Caki2 (cell line): ENCODE data around the gene TSPAN2. TPM values are rescaled to one million over a fixed set of nuclear protein-coding genes. Genes with fewer than 3 reads are reported as not detected.

Experiments used
- DNase-seq: peaks from one replicate; pipeline ENCODE4 v3.0.0-alpha.2; 2015; ENCODE audit warnings: low read depth
- in situ Hi-C: cut with HindIII; loops from 2 replicates; pipeline ENCODE4 v1.10.0; 2016; ENCODE audit warnings: low sequenced_read_pairs, low pct_unique_long_range_greater_than_20kb, mixed read lengths
- total RNA-seq: library from RNA; depleted of rRNA; stranded (reverse); fragments of >200 nt; shearing (Covaris generic); gene quantifications from 2 replicates; pipeline ENCODE4 v1.2.3, GENCODE V29; 2014; ENCODE audit warnings: low replicate concordance

The TSPAN2 gene
- total RNA-seq, 1 experiment from 2014 or later = 11.5 TPM

DNA sequence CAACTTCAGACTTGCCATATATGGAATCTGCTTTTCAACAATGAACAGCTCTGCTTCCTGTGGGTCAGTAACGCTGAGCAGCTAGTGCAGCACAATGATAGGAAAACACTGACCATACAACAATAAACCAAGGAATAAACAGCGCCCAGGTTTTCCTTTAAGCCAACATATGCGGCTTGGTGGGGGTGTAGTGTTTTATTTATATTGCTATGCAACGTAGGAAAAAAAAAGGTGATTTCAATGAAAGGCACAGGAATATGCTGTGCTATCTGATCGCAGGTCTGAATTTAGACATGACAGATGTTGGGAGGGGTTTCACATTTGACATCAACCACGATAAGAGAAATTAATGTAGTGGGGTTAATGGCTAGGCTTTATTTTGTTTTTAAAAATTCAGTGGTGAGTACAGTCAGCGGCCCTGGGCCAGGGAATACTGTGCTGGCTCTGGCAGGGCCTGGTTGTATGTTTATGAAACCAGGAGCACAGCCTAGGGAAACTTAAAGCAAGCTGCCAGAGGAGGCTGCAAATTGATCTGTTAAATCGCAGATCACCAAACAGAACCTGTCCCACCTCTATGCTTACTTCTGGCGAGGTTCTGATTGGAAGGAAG is 4.3 kb downstream of the TSPAN2 start:
- in situ Hi-C loops = no loop called here
- no peak for DNase-seq

- DNase-seq = no peak
- in situ Hi-C loops = no loop called here
Measured at GRCh38 chr1:115082949-115083348, 6.4 kb downstream of the TSPAN2 start.

GRCh38 chr1:115078708-115079107 is 10.6 kb downstream of the TSPAN2 start:
- in situ Hi-C loops = no loop called here
- DNase-seq = no peak

GRCh38 chr1:115077984-115078330 is 11.3 kb downstream of the TSPAN2 start:
- no peak for DNase-seq
- in situ Hi-C loops = no loop called here

- in situ Hi-C loops = no loop called here
- DNase-seq = no peak
Measured at GRCh38 chr1:115077286-115077983, 11.9 kb downstream of the TSPAN2 start.

DNA sequence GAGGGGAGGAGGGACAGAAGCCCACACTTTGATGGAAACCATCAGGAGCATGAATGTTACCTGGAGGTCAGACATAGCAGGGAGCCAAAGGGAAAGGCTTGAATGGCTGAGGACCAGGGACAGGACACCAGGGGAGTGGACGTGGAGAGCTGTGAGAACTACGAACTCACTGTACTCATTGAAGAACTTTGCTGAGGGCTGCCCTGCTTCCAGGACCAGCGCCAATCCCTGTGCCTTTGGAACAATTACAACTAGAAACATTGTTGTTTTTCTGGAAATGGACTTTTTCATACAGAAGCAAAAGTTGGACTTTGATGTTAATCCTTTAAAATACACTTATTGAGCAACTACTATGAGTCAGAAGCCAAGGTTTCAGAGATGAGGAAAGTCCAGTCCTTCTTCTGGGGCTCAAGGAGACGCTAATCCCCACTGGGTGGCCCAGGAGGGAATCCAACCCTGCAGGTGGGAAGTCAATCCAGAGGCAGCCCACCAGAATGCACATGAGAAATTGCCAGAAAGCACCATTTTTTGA is 12.9 kb downstream of the TSPAN2 start:
- in situ Hi-C loops = no loop called here
- DNase-seq = no peak

- no peak for DNase-seq
- in situ Hi-C loops = no loop called here
Measured at GRCh38 chr1:115074839-115075534, 14.3 kb downstream of the TSPAN2 start.

DNA sequence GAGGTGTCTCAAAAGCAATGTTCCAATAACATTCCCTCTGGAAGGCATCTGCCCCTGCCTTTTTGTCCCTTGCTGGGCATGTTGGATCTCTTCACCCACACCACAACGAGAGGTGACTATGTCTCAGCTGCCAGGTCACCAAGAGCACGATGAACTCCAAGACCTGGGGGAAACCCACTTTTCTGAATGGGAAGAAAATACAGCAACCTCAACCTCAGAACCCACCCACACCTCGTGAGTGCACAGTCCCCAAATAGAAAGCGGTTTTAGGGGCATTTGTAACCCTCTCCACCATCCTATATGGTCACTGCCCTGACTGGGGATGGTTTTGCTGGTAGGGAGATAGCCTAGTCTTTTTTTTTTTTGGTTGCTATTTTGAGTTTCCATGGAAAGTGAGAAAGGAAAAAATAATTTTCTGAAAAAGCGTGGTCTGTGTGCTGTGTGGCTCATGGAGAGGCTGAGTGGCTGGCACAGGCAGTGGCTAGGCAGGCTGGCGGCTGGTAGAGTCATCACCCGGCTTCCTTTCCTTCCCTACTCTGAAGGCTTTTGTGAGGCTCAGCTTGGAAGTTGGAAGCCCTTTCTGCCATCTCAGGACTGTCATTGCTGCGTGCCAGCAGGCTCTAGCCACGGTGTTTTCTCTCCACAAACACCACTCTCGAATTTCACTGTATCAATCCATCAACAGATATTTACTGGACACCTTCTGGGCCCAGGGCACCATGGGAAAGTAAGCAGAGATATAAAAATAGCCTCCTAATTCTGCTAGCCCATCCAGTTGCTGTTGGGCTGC is 15.8 kb downstream of the TSPAN2 start:
- no peak for DNase-seq
- in situ Hi-C loops = no loop called here

- in situ Hi-C loops = no loop called here
- DNase-seq = no peak
Measured at GRCh38 chr1:115071012-115071664, 18.2 kb downstream of the TSPAN2 start.

- in situ Hi-C loops = no loop called here
- no peak for DNase-seq
Measured at GRCh38 chr1:115069659-115070308, 19.5 kb downstream of the TSPAN2 start.

GRCh38 chr1:115068826-115069585 is 20.3 kb downstream of the TSPAN2 start:
- no peak for DNase-seq
- in situ Hi-C loops = no loop called here

GRCh38 chr1:115067161-115067859 is 22.0 kb downstream of the TSPAN2 start:
- DNase-seq = no peak
- in situ Hi-C loops = no loop called here

- in situ Hi-C loops = no loop called here
- DNase-seq = no peak
Measured at GRCh38 chr1:115065021-115065420, 24.3 kb downstream of the TSPAN2 start.

DNA sequence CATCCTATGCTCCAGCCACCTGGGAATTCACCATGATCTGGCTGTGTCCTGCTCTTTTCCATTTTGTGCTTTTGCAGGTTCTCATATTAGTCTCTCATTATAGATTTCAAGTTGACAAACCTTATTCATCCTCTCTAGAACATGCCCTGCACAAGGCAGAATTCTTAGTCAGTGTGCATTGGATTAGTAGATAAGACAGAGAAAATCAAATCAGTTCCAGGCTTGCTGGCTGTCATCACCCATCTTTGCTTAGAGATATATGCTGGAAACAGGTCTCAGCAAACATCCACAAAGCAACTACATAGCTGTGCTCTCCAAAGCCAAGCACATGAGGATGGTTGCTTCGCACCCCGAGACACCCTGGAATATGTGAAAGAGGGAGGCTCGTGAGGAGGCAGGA is 24.8 kb downstream of the TSPAN2 start:
- in situ Hi-C loops = no loop called here
- DNase-seq = no peak

GRCh38 chr1:115063228-115063901 is 25.9 kb downstream of the TSPAN2 start:
- in situ Hi-C loops = no loop called here
- peak; percentile 18 for DNase-seq

DNA sequence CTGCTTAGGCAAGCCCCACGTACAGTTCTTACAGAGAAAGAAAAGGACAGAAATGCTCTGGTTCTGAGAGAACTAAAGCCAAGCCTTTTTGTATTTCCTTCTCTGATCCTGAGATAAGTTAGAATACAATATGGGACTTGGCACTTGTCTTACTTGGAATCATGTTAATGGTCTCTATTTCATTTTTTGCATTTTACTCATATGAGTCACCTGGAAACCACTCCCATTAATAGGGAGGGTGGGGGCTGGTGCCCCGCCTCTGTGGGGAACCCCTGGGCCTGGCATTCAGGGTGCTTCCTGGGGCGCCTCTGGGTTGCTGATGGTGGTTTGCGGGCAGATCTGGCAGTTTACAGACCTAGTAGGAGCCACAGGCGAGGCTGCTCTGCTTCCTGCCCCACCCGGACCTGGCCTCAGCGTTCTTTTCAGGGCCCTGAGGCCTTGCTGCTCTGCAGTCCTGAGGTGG is 26.7 kb downstream of the TSPAN2 start:
- in situ Hi-C loops = no loop called here
- peak; percentile 62 for DNase-seq
